HepG2 (cell line): ENCODE measurements around the gene TTLL7. TPM values are rescaled to one million over a fixed set of nuclear protein-coding genes. Genes with fewer than 3 reads are reported as not detected.

Source experiments
- ATAC-seq: fragments of 200-7000 bp; cut with Tn5 transposase; 3 replicates; pipeline ENCODE4 v1.9.1; 2020; ENCODE audit warnings: mild to moderate bottlenecking, moderate library complexity
- BruUV-seq: library from RNA; stranded (reverse); fragments of 400-500 nt; replicated peaks from 2 replicates; lab custom pipeline; 2021; lab: Mats Ljungman, UMichigan
- CTCF ChIA-PET: fragments of 300-600 bp; formaldehyde crosslinking; extraction: SDS; loops from one replicate; lab custom pipeline; 2021; ENCODE audit warnings: low total read pairs, inconsistent platforms, low intra/inter-chr PET ratio; lab: Yijun Ruan, JAX
- POLR2A ChIA-PET: fragments of 350-600 bp; sonication (Branson Sonifier 250); formaldehyde crosslinking; loops from one replicate; lab custom pipeline; 2020; ENCODE audit warnings: antibody characterized with exemption, inconsistent platforms; lab: Yijun Ruan, JAX
- DNase-seq: peaks from one replicate; pipeline ENCODE4 v3.0.0-alpha.2; 2015; ENCODE audit warnings: low spot score
- FAIRE-seq: peaks from 3 replicates; lab custom pipeline; 2011; peaks lifted over from hg19 to GRCh38; lab: Jason Lieb, UNC
- H2AFZ ChIP-seq: one replicate; pipeline ENCODE4 v1.6.1; 2011; ENCODE audit warnings: low read length, inconsistent platforms
- H3K27ac ChIP-seq: fragments of 300-600 bp; 3 replicates; pipeline ENCODE4 v1.8.0; 2011; ENCODE audit warnings: mixed run types, mild to moderate bottlenecking, mixed read lengths, low read length, inconsistent platforms; ENCODE audit not compliant: insufficient read depth; ENCODE audit errors: extremely low read length
- H3K27me3 ChIP-seq, 2 experiments: fragments of 200-600 bp in 1 of 2; 2 replicates in 1 of 2; 3 replicates in 1 of 2; pipeline versions ENCODE4 v1.6.0 to v1.8.0; 2011; ENCODE audit warnings: low read length in 2 of 2, mild to moderate bottlenecking in 2 of 2, moderate library complexity in 2 of 2, inconsistent platforms in 1 of 2; ENCODE audit not compliant: insufficient read depth in 2 of 2, control insufficient read depth in 1 of 2
- H3K36me3 ChIP-seq, 2 experiments: fragments of 200-600 bp in 1 of 2; replicated peaks in 1 of 2; 2 replicates in 1 of 2; 3 replicates in 1 of 2; pipeline versions ENCODE4 v1.5.1 to v1.8.0; 2011; ENCODE audit warnings: low read length in 2 of 2, inconsistent platforms in 1 of 2; ENCODE audit not compliant: insufficient read depth in 2 of 2, control insufficient read depth in 1 of 2
- H3K4me1 ChIP-seq: 2 replicates; pipeline ENCODE4 v1.5.1; 2012; ENCODE audit warnings: low read length, inconsistent platforms; ENCODE audit not compliant: insufficient read depth
- H3K4me2 ChIP-seq: 2 replicates; pipeline ENCODE4 v1.6.0; 2011; ENCODE audit warnings: low read depth, low read length, inconsistent platforms
- H3K4me3 ChIP-seq, 3 experiments: fragments of 200-600 bp in 1 of 3; sonication (generic), shearing (Covaris generic) in 1 of 3; replicated peaks in 1 of 3; 2 replicates each; pipeline ENCODE4 v1.5.1; 2011 to 2016; ENCODE audit warnings: low read length in 3 of 3, inconsistent platforms in 2 of 3, low read depth in 2 of 3, mild to moderate bottlenecking in 2 of 3, control low read depth in 1 of 3, mixed read lengths in 1 of 3; ENCODE audit not compliant: insufficient read depth in 1 of 3
- H3K79me2 ChIP-seq: one replicate; pipeline ENCODE4 v1.6.1; 2011; ENCODE audit warnings: low read length, inconsistent platforms; ENCODE audit not compliant: insufficient read depth
- H3K9ac ChIP-seq: 2 replicates; pipeline ENCODE4 v1.6.0; 2011; ENCODE audit warnings: mild to moderate bottlenecking, low read depth, low read length, inconsistent platforms; ENCODE audit not compliant: insufficient read depth
- H3K9me3 ChIP-seq: 2 replicates; pipeline ENCODE4 v1.5.1; 2012; ENCODE audit warnings: mild to moderate bottlenecking, low read length
- H4K20me1 ChIP-seq: 2 replicates; pipeline ENCODE4 v1.6.0; 2011; ENCODE audit warnings: inconsistent platforms, mild to moderate bottlenecking, low read length, moderate library complexity; ENCODE audit not compliant: insufficient read depth
- CBX1 ChIP-seq: IDR thresholded peaks from one replicate; pipeline ENCODE4 v1.6.1; 2016; ENCODE audit warnings: antibody characterized with exemption, low read depth
- CBX2 ChIP-seq, 2 experiments: fragments of 200-600 bp in 1 of 2; sonication (generic); formaldehyde crosslinking in 1 of 2; IDR thresholded peaks; 2 replicates each; pipeline versions ENCODE4 v1.7.0 to v1.8.1; 2018 to 2022; ENCODE audit warnings: low read depth in 2 of 2, low read length in 1 of 2, mild to moderate bottlenecking in 1 of 2, missing genetic modification reagents in 1 of 2
- ZNF777 ChIP-seq: sonication (generic); formaldehyde crosslinking; IDR thresholded peaks from 2 replicates; pipeline ENCODE4 v1.4.0; 2020; ENCODE audit warnings: missing genetic modification reagents
- ZNF883 ChIP-seq: sonication (generic); formaldehyde crosslinking; IDR thresholded peaks from 2 replicates; pipeline ENCODE4 v1.5.1; 2020; ENCODE audit warnings: mild to moderate bottlenecking, missing genetic modification reagents; ENCODE audit errors: not compliant biosample characterization
- in situ Hi-C: cut with HindIII; loops from 2 replicates; pipeline ENCODE4 v1.10.0; 2017; ENCODE audit warnings: low pct_unique_long_range_greater_than_20kb; ENCODE audit not compliant: extremely low pct_ligation_motif_present
- intact Hi-C: fragments of 100-400 bp; cut with micrococcal nuclease; formaldehyde crosslinking; loops from one replicate; pipeline ENCODE4 v1.10.0; 2022; ENCODE audit not compliant: unreplicated experiment
- polyA plus RNA-seq, 8 experiments: library from polyadenylated mRNA; depleted of rRNA in 3 of 8; stranded (reverse) in 7 of 8; unstranded in 1 of 8; fragments of >200 nt; fragmentation: Illumina TruSeq in 4 of 8; extraction: Trizol in 4 of 8; gene quantifications; 2 replicates each; pipeline versions ENCODE4 v1.2.1 to v1.2.3, GENCODE V29; 2011 to 2016; ENCODE audit warnings: low read depth in 4 of 8, missing spikeins in 1 of 8, mixed read lengths in 1 of 8; ENCODE audit not compliant: insufficient read depth in 1 of 8
- total RNA-seq, 5 experiments: library from RNA; depleted of rRNA; stranded (reverse); fragments of >200 nt; fragmentation: Illumina TruSeq; extraction: Trizol; gene quantifications; 2 replicates each; pipeline ENCODE4 v1.2.3, GENCODE V29; 2016; ENCODE audit warnings: low read depth in 1 of 5
- TF ChIP-seq, protein P1 (sequence below): sonication (generic); formaldehyde crosslinking; IDR thresholded peaks from 2 replicates; pipeline ENCODE4 v1.4.0; 2020; ENCODE audit warnings: missing genetic modification reagents
- TF ChIP-seq, protein P2 (sequence below): sonication (generic); formaldehyde crosslinking; IDR thresholded peaks from 2 replicates; pipeline ENCODE4 v1.4.0; 2020; ENCODE audit warnings: missing genetic modification reagents, borderline replicate concordance

Gene TTLL7
- total and polyA plus RNA-seq, 2 of the 13 experiments (the other 11 are each of a cell fraction or from before 2014, with no cell fraction given) = 0.07 to 0.22 TPM

DNA sequence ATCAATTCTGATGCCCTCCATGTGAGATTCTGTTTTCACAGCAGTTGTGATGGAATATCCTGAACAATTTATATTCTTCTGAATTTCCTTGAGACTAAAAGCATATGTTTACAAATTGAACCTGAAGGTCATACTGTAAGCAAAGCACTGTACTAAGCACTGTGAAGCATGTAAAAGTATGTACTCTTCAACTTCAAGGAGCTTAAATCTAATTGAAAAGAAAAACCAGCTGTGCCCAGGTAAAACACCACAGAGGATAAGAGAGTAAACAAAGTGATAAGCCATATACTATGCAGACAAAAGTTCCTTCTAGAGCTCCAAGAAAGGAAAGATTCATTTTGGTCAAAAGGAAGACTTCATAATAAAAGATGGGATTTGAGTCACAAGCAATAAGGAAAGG lies 71.9 kb downstream of the TTLL7 start:
- no peaks in the 10 kb centered on the region for H3K79me2 ChIP-seq
- no peaks in the 10 kb centered on the region for H3K9me3 ChIP-seq
- H3K27me3 ChIP-seq = no peaks in the 10 kb centered on the region
- BruUV-seq = no TSS peak
- no peaks in the 10 kb centered on the region for H3K4me1 ChIP-seq
- ATAC-seq (no peak), FAIRE-seq (no peak), DNase-seq (no peak)
- no peaks in the 10 kb centered on the region for H3K36me3 ChIP-seq
- in situ Hi-C loops = loop anchor here (10.0 to 25.0 kb wide), 3 partner anchors 198 to 828 kb away; no protein-coding TSS in a partner anchor
- no peak overlapping the region for H3K4me3 ChIP-seq
- ChIA-PET CTCF (no interaction called here), POLR2A (no interaction called here)
- H2AFZ ChIP-seq = no peak overlapping the region
- H3K27ac ChIP-seq = no peak overlapping the region
- intact Hi-C loops = no loop called here
- no peak overlapping the region for H3K9ac ChIP-seq
- H3K4me2 ChIP-seq = no peak overlapping the region
- TF ChIP-seq, protein P1, sequence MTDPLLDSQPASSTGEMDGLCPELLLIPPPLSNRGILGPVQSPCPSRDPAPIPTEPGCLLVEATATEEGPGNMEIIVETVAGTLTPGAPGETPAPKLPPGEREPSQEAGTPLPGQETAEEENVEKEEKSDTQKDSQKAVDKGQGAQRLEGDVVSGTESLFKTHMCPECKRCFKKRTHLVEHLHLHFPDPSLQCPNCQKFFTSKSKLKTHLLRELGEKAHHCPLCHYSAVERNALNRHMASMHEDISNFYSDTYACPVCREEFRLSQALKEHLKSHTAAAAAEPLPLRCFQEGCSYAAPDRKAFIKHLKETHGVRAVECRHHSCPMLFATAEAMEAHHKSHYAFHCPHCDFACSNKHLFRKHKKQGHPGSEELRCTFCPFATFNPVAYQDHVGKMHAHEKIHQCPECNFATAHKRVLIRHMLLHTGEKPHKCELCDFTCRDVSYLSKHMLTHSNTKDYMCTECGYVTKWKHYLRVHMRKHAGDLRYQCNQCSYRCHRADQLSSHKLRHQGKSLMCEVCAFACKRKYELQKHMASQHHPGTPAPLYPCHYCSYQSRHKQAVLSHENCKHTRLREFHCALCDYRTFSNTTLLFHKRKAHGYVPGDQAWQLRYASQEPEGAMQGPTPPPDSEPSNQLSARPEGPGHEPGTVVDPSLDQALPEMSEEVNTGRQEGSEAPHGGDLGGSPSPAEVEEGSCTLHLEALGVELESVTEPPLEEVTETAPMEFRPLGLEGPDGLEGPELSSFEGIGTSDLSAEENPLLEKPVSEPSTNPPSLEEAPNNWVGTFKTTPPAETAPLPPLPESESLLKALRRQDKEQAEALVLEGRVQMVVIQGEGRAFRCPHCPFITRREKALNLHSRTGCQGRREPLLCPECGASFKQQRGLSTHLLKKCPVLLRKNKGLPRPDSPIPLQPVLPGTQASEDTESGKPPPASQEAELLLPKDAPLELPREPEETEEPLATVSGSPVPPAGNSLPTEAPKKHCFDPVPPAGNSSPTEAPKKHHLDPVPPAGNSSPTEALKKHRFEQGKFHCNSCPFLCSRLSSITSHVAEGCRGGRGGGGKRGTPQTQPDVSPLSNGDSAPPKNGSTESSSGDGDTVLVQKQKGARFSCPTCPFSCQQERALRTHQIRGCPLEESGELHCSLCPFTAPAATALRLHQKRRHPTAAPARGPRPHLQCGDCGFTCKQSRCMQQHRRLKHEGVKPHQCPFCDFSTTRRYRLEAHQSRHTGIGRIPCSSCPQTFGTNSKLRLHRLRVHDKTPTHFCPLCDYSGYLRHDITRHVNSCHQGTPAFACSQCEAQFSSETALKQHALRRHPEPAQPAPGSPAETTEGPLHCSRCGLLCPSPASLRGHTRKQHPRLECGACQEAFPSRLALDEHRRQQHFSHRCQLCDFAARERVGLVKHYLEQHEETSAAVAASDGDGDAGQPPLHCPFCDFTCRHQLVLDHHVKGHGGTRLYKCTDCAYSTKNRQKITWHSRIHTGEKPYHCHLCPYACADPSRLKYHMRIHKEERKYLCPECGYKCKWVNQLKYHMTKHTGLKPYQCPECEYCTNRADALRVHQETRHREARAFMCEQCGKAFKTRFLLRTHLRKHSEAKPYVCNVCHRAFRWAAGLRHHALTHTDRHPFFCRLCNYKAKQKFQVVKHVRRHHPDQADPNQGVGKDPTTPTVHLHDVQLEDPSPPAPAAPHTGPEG = no peak
- TF ChIP-seq, protein P2, sequence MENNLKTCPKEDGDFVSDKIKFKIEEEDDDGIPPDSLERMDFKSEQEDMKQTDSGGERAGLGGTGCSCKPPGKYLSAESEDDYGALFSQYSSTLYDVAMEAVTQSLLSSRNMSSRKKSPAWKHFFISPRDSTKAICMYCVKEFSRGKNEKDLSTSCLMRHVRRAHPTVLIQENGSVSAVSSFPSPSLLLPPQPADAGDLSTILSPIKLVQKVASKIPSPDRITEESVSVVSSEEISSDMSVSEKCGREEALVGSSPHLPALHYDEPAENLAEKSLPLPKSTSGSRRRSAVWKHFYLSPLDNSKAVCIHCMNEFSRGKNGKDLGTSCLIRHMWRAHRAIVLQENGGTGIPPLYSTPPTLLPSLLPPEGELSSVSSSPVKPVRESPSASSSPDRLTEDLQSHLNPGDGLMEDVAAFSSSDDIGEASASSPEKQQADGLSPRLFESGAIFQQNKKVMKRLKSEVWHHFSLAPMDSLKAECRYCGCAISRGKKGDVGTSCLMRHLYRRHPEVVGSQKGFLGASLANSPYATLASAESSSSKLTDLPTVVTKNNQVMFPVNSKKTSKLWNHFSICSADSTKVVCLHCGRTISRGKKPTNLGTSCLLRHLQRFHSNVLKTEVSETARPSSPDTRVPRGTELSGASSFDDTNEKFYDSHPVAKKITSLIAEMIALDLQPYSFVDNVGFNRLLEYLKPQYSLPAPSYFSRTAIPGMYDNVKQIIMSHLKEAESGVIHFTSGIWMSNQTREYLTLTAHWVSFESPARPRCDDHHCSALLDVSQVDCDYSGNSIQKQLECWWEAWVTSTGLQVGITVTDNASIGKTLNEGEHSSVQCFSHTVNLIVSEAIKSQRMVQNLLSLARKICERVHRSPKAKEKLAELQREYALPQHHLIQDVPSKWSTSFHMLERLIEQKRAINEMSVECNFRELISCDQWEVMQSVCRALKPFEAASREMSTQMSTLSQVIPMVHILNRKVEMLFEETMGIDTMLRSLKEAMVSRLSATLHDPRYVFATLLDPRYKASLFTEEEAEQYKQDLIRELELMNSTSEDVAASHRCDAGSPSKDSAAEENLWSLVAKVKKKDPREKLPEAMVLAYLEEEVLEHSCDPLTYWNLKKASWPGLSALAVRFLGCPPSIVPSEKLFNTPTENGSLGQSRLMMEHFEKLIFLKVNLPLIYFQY (CRISPR knock-in tag) = no peak
- no peak for TF ChIP-seq ZNF883
- no peak for TF ChIP-seq ZNF777 (CRISPR knock-in tag)
- no peak for TF ChIP-seq CBX1
- no peak for TF ChIP-seq CBX2 (IDR thresholded peaks at IDR 0.05; ENCODE audit: low read depth, low read length)
- no peak for TF ChIP-seq CBX2 (CRISPR knock-in tag; IDR thresholded peaks at IDR 0.05; ENCODE audit: low read depth)
- no peaks in the 10 kb centered on the region for H4K20me1 ChIP-seq
